VCaP (cell line): ENCODE data around the gene EFNA5.

Source experiments
- H3K27ac ChIP-seq: fragments of 450-650 bp; 2 replicates; pipeline ENCODE4 v1.5.1; 2017
- TF ChIP-seq, protein P1 (sequence below): fragments of 450-650 bp; conservative IDR thresholded peaks from 2 replicates; pipeline ENCODE4 v1.5.1; 2017; ENCODE audit warnings: mild to moderate bottlenecking, moderate library complexity

Gene EFNA5

DNA sequence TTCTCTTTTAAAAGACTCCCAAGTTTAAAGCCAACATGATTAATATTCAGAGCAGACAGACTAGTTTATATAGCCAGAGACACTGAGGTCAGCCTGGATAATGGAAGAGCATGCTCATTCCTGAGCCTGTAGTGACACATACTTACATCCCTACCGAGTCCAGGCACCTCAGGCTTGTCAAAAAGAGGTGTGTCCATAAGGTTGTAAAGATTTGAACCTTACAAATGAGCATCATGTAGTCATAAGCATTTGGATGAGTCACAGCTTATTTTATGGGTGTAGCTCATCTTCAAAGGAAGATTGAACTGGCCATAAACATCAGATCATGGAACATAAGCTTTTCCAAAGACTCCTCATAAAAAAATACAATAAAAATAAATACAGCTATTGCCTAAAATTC lies 333.5 kb downstream of the EFNA5 start:
- TF ChIP-seq, protein P1, sequence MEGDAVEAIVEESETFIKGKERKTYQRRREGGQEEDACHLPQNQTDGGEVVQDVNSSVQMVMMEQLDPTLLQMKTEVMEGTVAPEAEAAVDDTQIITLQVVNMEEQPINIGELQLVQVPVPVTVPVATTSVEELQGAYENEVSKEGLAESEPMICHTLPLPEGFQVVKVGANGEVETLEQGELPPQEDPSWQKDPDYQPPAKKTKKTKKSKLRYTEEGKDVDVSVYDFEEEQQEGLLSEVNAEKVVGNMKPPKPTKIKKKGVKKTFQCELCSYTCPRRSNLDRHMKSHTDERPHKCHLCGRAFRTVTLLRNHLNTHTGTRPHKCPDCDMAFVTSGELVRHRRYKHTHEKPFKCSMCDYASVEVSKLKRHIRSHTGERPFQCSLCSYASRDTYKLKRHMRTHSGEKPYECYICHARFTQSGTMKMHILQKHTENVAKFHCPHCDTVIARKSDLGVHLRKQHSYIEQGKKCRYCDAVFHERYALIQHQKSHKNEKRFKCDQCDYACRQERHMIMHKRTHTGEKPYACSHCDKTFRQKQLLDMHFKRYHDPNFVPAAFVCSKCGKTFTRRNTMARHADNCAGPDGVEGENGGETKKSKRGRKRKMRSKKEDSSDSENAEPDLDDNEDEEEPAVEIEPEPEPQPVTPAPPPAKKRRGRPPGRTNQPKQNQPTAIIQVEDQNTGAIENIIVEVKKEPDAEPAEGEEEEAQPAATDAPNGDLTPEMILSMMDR = no peak
- no peak overlapping the region for H3K27ac ChIP-seq

- H3K27ac ChIP-seq = no peak overlapping the region
- TF ChIP-seq, protein P1 = no peak
Measured at GRCh38 chr5:107331882-107332281, 338.9 kb downstream of the EFNA5 start.

- no peak overlapping the region for H3K27ac ChIP-seq
- TF ChIP-seq, protein P1 = no peak
Measured at GRCh38 chr5:107331312-107331711, 339.4 kb downstream of the EFNA5 start.

DNA sequence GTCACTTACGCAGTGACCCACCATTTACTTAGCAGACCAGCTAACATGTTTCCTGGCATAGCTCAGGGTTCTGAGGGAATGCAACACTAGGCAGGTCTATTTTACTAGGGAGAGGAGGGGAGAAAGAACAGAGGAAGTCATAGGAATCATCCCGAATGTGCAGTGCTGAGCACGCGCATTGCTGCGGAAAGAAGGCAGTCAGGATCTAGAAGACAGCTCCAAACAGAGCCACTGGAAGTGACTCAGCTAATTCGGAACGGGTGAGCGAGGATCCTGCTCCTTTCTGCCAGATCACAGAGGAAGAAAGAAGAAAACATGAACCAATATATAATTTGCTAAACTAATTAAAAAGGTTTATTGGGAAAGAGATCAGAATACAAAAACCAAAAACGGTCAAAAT lies 339.8 kb downstream of the EFNA5 start:
- H3K27ac ChIP-seq = no peak overlapping the region
- TF ChIP-seq, protein P1 = no peak

- TF ChIP-seq, protein P1 = no peak
- no peak overlapping the region for H3K27ac ChIP-seq
Measured at GRCh38 chr5:107329850-107330249, 340.9 kb downstream of the EFNA5 start.
